ENCODE results near the gene MED22.

GRCh38 chr9:133303266-133304157, 44.4 kb downstream of the MED22 start:
- no peak for TF ChIP-seq CTCF (IDR thresholded peaks at IDR 0.05)
- TF ChIP-seq SIN3A (IDR thresholded peaks at IDR 0.05; ENCODE audit: borderline replicate concordance, insufficient read depth, low read depth, low read length) = no peak
- no peak for TF ChIP-seq POLR2AphosphoS5 (IDR thresholded peaks at IDR 0.05; ENCODE audit: low read depth, low read length)
- TF ChIP-seq TCF7L2 (IDR thresholded peaks at IDR 0.05; ENCODE audit: low read depth, low read length) = no peak
